ENCODE results near the gene UBAC2. TPM values are rescaled to one million over a fixed set of nuclear protein-coding genes. Genes with fewer than 3 reads are reported as not detected.
"Not testable (repeated sequence)": the region's sequence is repeated elsewhere in the genome, so short reads cannot be mapped to it uniquely, and the experiment has no call there.

UBAC2 gene
- total RNA-seq, 2 donors from 2014 or later, result 74.2 to 75.3 TPM

- Mint-ChIP-seq H3K27me3 (no peaks in the 10 kb centered on the region), H3K36me3 (ENCODE audit: low read depth) (peaks cover 2% of the 10 kb centered on the region), H3K4me3 (no peak overlapping the region), H3K4me1 (peaks cover 17% of the 10 kb centered on the region), H3K27ac (peak overlapping the region; percentile 43)
- H3K9me3 ChIP-seq (ENCODE audit: control insufficient read depth, low read length, poor library complexity, severe bottlenecking), result no peaks in the 10 kb centered on the region
- ATAC-seq, result no peak
- no peak for DNase-seq
These were observed 206.1 kb downstream of the UBAC2 start for GRCh38 chr13:99406799-99407201.

- DNase-seq, result no peak
- H3K4me1 Mint-ChIP-seq, result peaks cover 17% of the 10 kb centered on the region
- H3K36me3 Mint-ChIP-seq (ENCODE audit: low read depth), result peaks cover 2% of the 10 kb centered on the region
- no peaks in the 10 kb centered on the region for H3K27me3 Mint-ChIP-seq
- ATAC-seq, result no peak
- no peak overlapping the region for H3K4me3 Mint-ChIP-seq
- no peaks in the 10 kb centered on the region for H3K9me3 ChIP-seq (ENCODE audit: control insufficient read depth, low read length, poor library complexity, severe bottlenecking)
- no peak overlapping the region for H3K27ac Mint-ChIP-seq
These were observed 207.4 kb downstream of the UBAC2 start for GRCh38 chr13:99407906-99408702.

GRCh38 chr13:99408703-99409000 lies 208.0 kb downstream of the UBAC2 start:
- no peaks in the 10 kb centered on the region for H3K9me3 ChIP-seq (ENCODE audit: control insufficient read depth, low read length, poor library complexity, severe bottlenecking)
- ATAC-seq (no peak), DNase-seq (no peak)
- Mint-ChIP-seq H3K4me1 (peaks cover 14% of the 10 kb centered on the region), H3K4me3 (no peak overlapping the region), H3K27me3 (no peaks in the 10 kb centered on the region), H3K27ac (no peak overlapping the region), H3K36me3 (ENCODE audit: low read depth) (peaks cover 2% of the 10 kb centered on the region)

- not testable (repeated sequence) for H3K27ac Mint-ChIP-seq; H3K27me3 Mint-ChIP-seq; DNase-seq; H3K9me3 ChIP-seq (ENCODE audit: control insufficient read depth, low read length, poor library complexity, severe bottlenecking); H3K4me3 Mint-ChIP-seq; H3K36me3 Mint-ChIP-seq (ENCODE audit: low read depth); H3K4me1 Mint-ChIP-seq; ATAC-seq
These were observed 208.9 kb downstream of the UBAC2 start for GRCh38 chr13:99409461-99410083.

- H3K4me1 Mint-ChIP-seq; H3K27me3 Mint-ChIP-seq; H3K4me3 Mint-ChIP-seq; H3K9me3 ChIP-seq (ENCODE audit: control insufficient read depth, low read length, poor library complexity, severe bottlenecking); H3K27ac Mint-ChIP-seq; DNase-seq; ATAC-seq; H3K36me3 Mint-ChIP-seq (ENCODE audit: low read depth): not testable (repeated sequence)
These were observed 210.2 kb downstream of the UBAC2 start for GRCh38 chr13:99410646-99411475.

- no peak for DNase-seq
These were observed 212.2 kb downstream of the UBAC2 start for GRCh38 chr13:99412856-99413255.

GRCh38 chr13:99414048-99414995 lies 213.7 kb downstream of the UBAC2 start:
- Mint-ChIP-seq H3K27me3 (no peaks in the 10 kb centered on the region), H3K4me3 (no peak overlapping the region), H3K27ac (no peak overlapping the region), H3K36me3 (ENCODE audit: low read depth) (peaks cover 2% of the 10 kb centered on the region), H3K4me1 (peaks cover 11% of the 10 kb centered on the region)
- H3K9me3 ChIP-seq (ENCODE audit: control insufficient read depth, low read length, poor library complexity, severe bottlenecking), result no peaks in the 10 kb centered on the region
- no peak for ATAC-seq
- no peak for DNase-seq

More at GRCh38 chr13:99412856-99413255, 212.2 kb downstream of the UBAC2 start:
- peaks cover 9% of the 10 kb centered on the region for H3K4me1 Mint-ChIP-seq
- H3K27ac Mint-ChIP-seq, result no peak overlapping the region
- peaks cover 2% of the 10 kb centered on the region for H3K36me3 Mint-ChIP-seq (ENCODE audit: low read depth)
- no peaks in the 10 kb centered on the region for H3K9me3 ChIP-seq (ENCODE audit: control insufficient read depth, low read length, poor library complexity, severe bottlenecking)
- no peak overlapping the region for H3K4me3 Mint-ChIP-seq
- H3K27me3 Mint-ChIP-seq, result no peaks in the 10 kb centered on the region
- no peak for ATAC-seq

GRCh38 chr13:99415014-99415650 lies 214.5 kb downstream of the UBAC2 start:
- peaks cover 15% of the 10 kb centered on the region for H3K4me1 Mint-ChIP-seq

GRCh38 chr13:99415851-99416331 lies 215.2 kb downstream of the UBAC2 start:
- no peaks in the 10 kb centered on the region for H3K9me3 ChIP-seq (ENCODE audit: control insufficient read depth, low read length, poor library complexity, severe bottlenecking)
- DNase-seq, result no peak
- Mint-ChIP-seq H3K36me3 (ENCODE audit: low read depth) (no peaks in the 10 kb centered on the region), H3K27me3 (no peaks in the 10 kb centered on the region), H3K4me3 (no peak overlapping the region), H3K27ac (peak overlapping the region; percentile 41), H3K4me1 (peaks cover 19% of the 10 kb centered on the region)
- no peak for ATAC-seq

More at GRCh38 chr13:99415014-99415650, 214.5 kb downstream of the UBAC2 start:
- no peaks in the 10 kb centered on the region for H3K36me3 Mint-ChIP-seq (ENCODE audit: low read depth)
- no peaks in the 10 kb centered on the region for H3K9me3 ChIP-seq (ENCODE audit: control insufficient read depth, low read length, poor library complexity, severe bottlenecking)
- DNase-seq (no peak), ATAC-seq (no peak)
- no peak overlapping the region for H3K4me3 Mint-ChIP-seq
- no peaks in the 10 kb centered on the region for H3K27me3 Mint-ChIP-seq
- H3K27ac Mint-ChIP-seq, result no peak overlapping the region

GRCh38 chr13:99416411-99417121 lies 215.9 kb downstream of the UBAC2 start:
- Mint-ChIP-seq H3K4me1 (peaks cover 23% of the 10 kb centered on the region), H3K36me3 (ENCODE audit: low read depth) (no peaks in the 10 kb centered on the region), H3K4me3 (no peak overlapping the region), H3K27me3 (no peaks in the 10 kb centered on the region), H3K27ac (peak overlapping the region; percentile 41)
- DNase-seq (no peak), ATAC-seq (no peak)
- H3K9me3 ChIP-seq (ENCODE audit: control insufficient read depth, low read length, poor library complexity, severe bottlenecking), result no peaks in the 10 kb centered on the region

- Mint-ChIP-seq H3K27ac (no peak overlapping the region), H3K4me1 (peaks cover 27% of the 10 kb centered on the region), H3K36me3 (ENCODE audit: low read depth) (no peaks in the 10 kb centered on the region), H3K4me3 (no peak overlapping the region), H3K27me3 (no peaks in the 10 kb centered on the region)
- DNase-seq (no peak), ATAC-seq (no peak)
- H3K9me3 ChIP-seq (ENCODE audit: control insufficient read depth, low read length, poor library complexity, severe bottlenecking), result no peaks in the 10 kb centered on the region
These were observed 216.8 kb downstream of the UBAC2 start for GRCh38 chr13:99417201-99418102.
